Karpas-422 (cell line): ENCODE data around the gene TSNAX. TPM values are rescaled to one million over a fixed set of nuclear protein-coding genes. Genes with fewer than 3 reads are reported as not detected.

Source experiments
- DNase-seq: peaks from one replicate; pipeline ENCODE4 v3.0.0-alpha.2; 2015
- H2AFZ ChIP-seq: fragments of 200-600 bp; sonication (generic); 2 replicates; pipeline ENCODE4 v1.6.1; 2014; ENCODE audit warnings: antibody characterized with exemption, low read length, mixed read lengths
- H3K27ac ChIP-seq: fragments of 200-600 bp; sonication (generic); 2 replicates; pipeline ENCODE4 v1.5.1; 2014; ENCODE audit warnings: mild to moderate bottlenecking, low read length, moderate library complexity
- H3K27me3 ChIP-seq: fragments of 200-600 bp; sonication (generic); 2 replicates; pipeline ENCODE4 v1.6.1; 2014; ENCODE audit warnings: low read length, mixed read lengths
- H3K36me3 ChIP-seq: fragments of 200-600 bp; sonication (generic); 2 replicates; pipeline ENCODE4 v1.6.1; 2014; ENCODE audit warnings: low read length, mixed read lengths; ENCODE audit not compliant: insufficient read depth
- H3K4me1 ChIP-seq: fragments of 200-600 bp; sonication (generic); 2 replicates; pipeline ENCODE4 v1.6.1; 2014; ENCODE audit warnings: mild to moderate bottlenecking, low read length, mixed read lengths
- H3K4me2 ChIP-seq: fragments of 200-600 bp; sonication (generic); 2 replicates; pipeline ENCODE4 v1.6.1; 2014; ENCODE audit warnings: low read length, low read depth, mild to moderate bottlenecking; ENCODE audit not compliant: poor library complexity, severe bottlenecking
- H3K4me3 ChIP-seq: fragments of 200-600 bp; sonication (generic); 2 replicates; pipeline ENCODE4 v1.5.1; 2014; ENCODE audit warnings: mild to moderate bottlenecking, antibody characterized with exemption, low read length, mixed read lengths
- H3K79me2 ChIP-seq: fragments of 200-600 bp; sonication (generic); 2 replicates; pipeline ENCODE4 v1.6.1; 2014; ENCODE audit warnings: mild to moderate bottlenecking, low read length, mixed read lengths
- H3K9ac ChIP-seq: fragments of 200-600 bp; sonication (generic); 2 replicates; pipeline ENCODE4 v1.6.0; 2014; ENCODE audit warnings: low read length
- H3K9me2 ChIP-seq: fragments of 200-600 bp; sonication (generic), shearing (Covaris generic); replicated peaks from 2 replicates; pipeline ENCODE4 v1.6.0; 2014; ENCODE audit warnings: mild to moderate bottlenecking, low read length, moderate library complexity; ENCODE audit not compliant: insufficient read depth
- H3K9me3 ChIP-seq: fragments of 300-700, 200-600 bp; sonication (generic); 2 replicates; pipeline ENCODE4 v1.6.1; 2014; ENCODE audit warnings: low read length, mixed read lengths
- H4K20me1 ChIP-seq: fragments of 200-600 bp; sonication (generic); 2 replicates; pipeline ENCODE4 v1.6.1; 2014; ENCODE audit warnings: mild to moderate bottlenecking, antibody characterized with exemption, low read length, low read depth; ENCODE audit not compliant: insufficient read depth
- total RNA-seq: library from RNA; depleted of rRNA; stranded (reverse); fragments of >200 nt; shearing (Covaris generic); gene quantifications from 2 replicates; pipeline ENCODE4 v1.2.3, GENCODE V29; 2014; ENCODE audit warnings: low replicate concordance

Gene TSNAX
- total RNA-seq, 1 experiment from 2014 or later: 45.4 TPM

- Histone ChIP-seq H3K4me2 (no peak overlapping the region), H2AFZ (no peak overlapping the region), H4K20me1 (no peaks in the 10 kb centered on the region), H3K9me2 (no peaks in the 10 kb centered on the region), H3K4me1 (no peaks in the 10 kb centered on the region), H3K27me3 (no peaks in the 10 kb centered on the region), H3K79me2 (no peaks in the 10 kb centered on the region), H3K9me3 (no peaks in the 10 kb centered on the region), H3K4me3 (no peak overlapping the region), H3K27ac (no peak overlapping the region), H3K9ac (no peak overlapping the region), H3K36me3 (no peaks in the 10 kb centered on the region)
- DNase-seq: no peak
These were observed 20.0 kb upstream of the TSNAX start for GRCh38 chr1:231508497-231508896.

GRCh38 chr1:231508941-231509340, 19.5 kb upstream of the TSNAX start:
- no peaks in the 10 kb centered on the region for H3K4me1 ChIP-seq
- H3K27me3 ChIP-seq: no peaks in the 10 kb centered on the region
- no peak overlapping the region for H3K4me2 ChIP-seq

GRCh38 chr1:231512147-231512698, 16.2 kb upstream of the TSNAX start:
- no peaks in the 10 kb centered on the region for H3K9me3 ChIP-seq
- no peak overlapping the region for H3K27ac ChIP-seq
- H3K27me3 ChIP-seq: no peaks in the 10 kb centered on the region
- no peaks in the 10 kb centered on the region for H3K9me2 ChIP-seq
- H3K9ac ChIP-seq: no peak overlapping the region
- H3K79me2 ChIP-seq: no peaks in the 10 kb centered on the region
- H3K36me3 ChIP-seq: no peaks in the 10 kb centered on the region
- no peaks in the 10 kb centered on the region for H4K20me1 ChIP-seq
- no peak overlapping the region for H2AFZ ChIP-seq
- H3K4me3 ChIP-seq: no peak overlapping the region
- no peak for DNase-seq
- no peak overlapping the region for H3K4me2 ChIP-seq
- peaks cover 11% of the 10 kb centered on the region for H3K4me1 ChIP-seq

More at GRCh38 chr1:231508941-231509340, 19.5 kb upstream of the TSNAX start:
- Histone ChIP-seq H3K4me3 (no peak overlapping the region), H4K20me1 (no peaks in the 10 kb centered on the region), H3K9ac (no peak overlapping the region), H3K27ac (no peak overlapping the region), H3K9me2 (no peaks in the 10 kb centered on the region), H3K9me3 (no peaks in the 10 kb centered on the region), H3K36me3 (no peaks in the 10 kb centered on the region), H3K79me2 (no peaks in the 10 kb centered on the region), H2AFZ (no peak overlapping the region)
- no peak for DNase-seq

GRCh38 chr1:231515748-231516147, 12.7 kb upstream of the TSNAX start:
- H3K9me3 ChIP-seq: no peaks in the 10 kb centered on the region
- H3K79me2 ChIP-seq: no peaks in the 10 kb centered on the region
- no peak overlapping the region for H3K4me3 ChIP-seq
- H3K27ac ChIP-seq: no peak overlapping the region
- no peak overlapping the region for H2AFZ ChIP-seq
- H3K27me3 ChIP-seq: no peaks in the 10 kb centered on the region
- no peaks in the 10 kb centered on the region for H4K20me1 ChIP-seq
- H3K36me3 ChIP-seq: no peaks in the 10 kb centered on the region
- H3K9me2 ChIP-seq: no peaks in the 10 kb centered on the region
- peak overlapping the region; percentile 27 for H3K4me2 ChIP-seq
- peak; percentile 58 for DNase-seq
- peaks cover 11% of the 10 kb centered on the region for H3K4me1 ChIP-seq
- H3K9ac ChIP-seq: no peak overlapping the region

- no peaks in the 10 kb centered on the region for H4K20me1 ChIP-seq
- no peak overlapping the region for H3K9ac ChIP-seq
- H3K4me1 ChIP-seq: peaks cover 11% of the 10 kb centered on the region
- H3K79me2 ChIP-seq: no peaks in the 10 kb centered on the region
- no peaks in the 10 kb centered on the region for H3K27me3 ChIP-seq
- no peaks in the 10 kb centered on the region for H3K9me2 ChIP-seq
- H3K4me2 ChIP-seq: no peak overlapping the region
- H3K27ac ChIP-seq: no peak overlapping the region
- H3K4me3 ChIP-seq: no peak overlapping the region
- no peaks in the 10 kb centered on the region for H3K36me3 ChIP-seq
- no peaks in the 10 kb centered on the region for H3K9me3 ChIP-seq
- H2AFZ ChIP-seq: no peak overlapping the region
- DNase-seq: no peak
These were observed 11.4 kb upstream of the TSNAX start for GRCh38 chr1:231517076-231517475.

- no peaks in the 10 kb centered on the region for H4K20me1 ChIP-seq
- no peaks in the 10 kb centered on the region for H3K27me3 ChIP-seq
- no peak for DNase-seq
- H3K27ac ChIP-seq: no peak overlapping the region
- H3K9ac ChIP-seq: no peak overlapping the region
- H3K79me2 ChIP-seq: no peaks in the 10 kb centered on the region
- H3K4me2 ChIP-seq: no peak overlapping the region
- no peak overlapping the region for H2AFZ ChIP-seq
- no peak overlapping the region for H3K4me3 ChIP-seq
- no peaks in the 10 kb centered on the region for H3K9me3 ChIP-seq
- H3K9me2 ChIP-seq: no peaks in the 10 kb centered on the region
- H3K36me3 ChIP-seq: peaks cover 3% of the 10 kb centered on the region; the same call in 1 of the 2 replicates
- peaks cover 11% of the 10 kb centered on the region for H3K4me1 ChIP-seq
These were observed 9.9 kb upstream of the TSNAX start for GRCh38 chr1:231518485-231519034.

- DNase-seq: no peak
- Histone ChIP-seq H3K9me2 (no peaks in the 10 kb centered on the region), H3K79me2 (no peaks in the 10 kb centered on the region), H3K4me2 (no peak overlapping the region), H3K4me3 (no peak overlapping the region), H3K4me1 (peaks cover 11% of the 10 kb centered on the region), H2AFZ (no peak overlapping the region), H3K27me3 (no peaks in the 10 kb centered on the region), H3K27ac (no peak overlapping the region), H3K9me3 (no peaks in the 10 kb centered on the region), H4K20me1 (no peaks in the 10 kb centered on the region), H3K9ac (no peak overlapping the region), H3K36me3 (peaks cover 3% of the 10 kb centered on the region; the same call in 1 of the 2 replicates)
These were observed 9.3 kb upstream of the TSNAX start for GRCh38 chr1:231519166-231519565.

- Histone ChIP-seq H3K79me2 (0 out of 2 replicates have a peak, but pooled peaks cover 1% of the 10 kb centered on the region), H3K4me1 (peaks cover 8% of the 10 kb centered on the region), H3K27me3 (no peaks in the 10 kb centered on the region), H3K27ac (no peak overlapping the region), H2AFZ (no peak overlapping the region), H3K9me2 (no peaks in the 10 kb centered on the region), H3K9ac (no peak overlapping the region), H3K4me3 (no peak overlapping the region), H4K20me1 (no peaks in the 10 kb centered on the region), H3K9me3 (no peaks in the 10 kb centered on the region), H3K36me3 (peaks cover 3% of the 10 kb centered on the region; the same call in 1 of the 2 replicates), H3K4me2 (no peak overlapping the region)
- DNase-seq: no peak
These were observed 6.4 kb upstream of the TSNAX start for GRCh38 chr1:231522038-231522437.
